BJ (cell line): Measurements from ENCODE around the gene NANS. TPM values are rescaled to one million over a fixed set of nuclear protein-coding genes. Genes with fewer than 3 reads are reported as not detected.
"Not testable (repeated sequence)": the region's sequence is repeated elsewhere in the genome, so short reads cannot be mapped to it uniquely, and the experiment has no call there.

Experiments
- CTCF ChIA-PET: fragments of 350-600 bp; formaldehyde crosslinking; extraction: SDS; loops from one replicate; lab custom pipeline; 2021; ENCODE audit warnings: antibody characterized with exemption, inconsistent platforms; lab: Yijun Ruan, JAX
- POLR2A ChIA-PET: fragments of 300-600 bp; sonication (Branson Sonifier 250); formaldehyde crosslinking; extraction: SDS; loops from one replicate; lab custom pipeline; 2021; ENCODE audit warnings: antibody characterized with exemption; lab: Charles Lee
- DNase-seq: peaks from one replicate; pipeline ENCODE4 v3.0.0-alpha.2; 2011; ENCODE audit warnings: low read depth
- H3K27me3 ChIP-seq: 2 replicates; pipeline ENCODE4 v1.6.0; 2011; ENCODE audit warnings: low read length; ENCODE audit not compliant: control insufficient read depth, insufficient read depth
- H3K36me3 ChIP-seq: 2 replicates; pipeline ENCODE4 v1.5.1; 2011; ENCODE audit warnings: low read length; ENCODE audit not compliant: control insufficient read depth, insufficient read depth
- H3K4me3 ChIP-seq: 2 replicates; pipeline ENCODE4 v1.5.1; 2011; ENCODE audit warnings: low read depth, mild to moderate bottlenecking, control low read depth, low read length
- polyA plus RNA-seq: library from polyadenylated mRNA; depleted of rRNA; stranded (reverse); fragments of >200 nt; gene quantifications from 2 replicates; pipeline ENCODE4 v1.2.3, GENCODE V29; 2011
- TF ChIP-seq, protein P1 (sequence below): IDR thresholded peaks from 2 replicates; pipeline ENCODE4 v1.5.1; 2011; ENCODE audit warnings: low read depth, mild to moderate bottlenecking, control low read depth, inconsistent platforms, low read length, moderate library complexity; ENCODE audit not compliant: insufficient read depth

Gene NANS
- polyA plus RNA-seq, 1 experiment, result 142 TPM

GRCh38 chr9:98075332-98075805, 18.8 kb downstream of the NANS start:
- H3K27me3 ChIP-seq, result no peaks in the 10 kb centered on the region
- ChIA-PET POLR2A (interaction anchor here (0.5 kb wide), 1 partner anchor 93 kb away, joined by 3 read pairs; no protein-coding TSS in a partner anchor), CTCF (interaction anchor here (0.6 to 3.4 kb wide), 10 partner anchors 13 to 983 kb away, joined by 3 to 17 read pairs (median 4); partner anchors contain the start of gene ANP32B)
- TF ChIP-seq, protein P1, sequence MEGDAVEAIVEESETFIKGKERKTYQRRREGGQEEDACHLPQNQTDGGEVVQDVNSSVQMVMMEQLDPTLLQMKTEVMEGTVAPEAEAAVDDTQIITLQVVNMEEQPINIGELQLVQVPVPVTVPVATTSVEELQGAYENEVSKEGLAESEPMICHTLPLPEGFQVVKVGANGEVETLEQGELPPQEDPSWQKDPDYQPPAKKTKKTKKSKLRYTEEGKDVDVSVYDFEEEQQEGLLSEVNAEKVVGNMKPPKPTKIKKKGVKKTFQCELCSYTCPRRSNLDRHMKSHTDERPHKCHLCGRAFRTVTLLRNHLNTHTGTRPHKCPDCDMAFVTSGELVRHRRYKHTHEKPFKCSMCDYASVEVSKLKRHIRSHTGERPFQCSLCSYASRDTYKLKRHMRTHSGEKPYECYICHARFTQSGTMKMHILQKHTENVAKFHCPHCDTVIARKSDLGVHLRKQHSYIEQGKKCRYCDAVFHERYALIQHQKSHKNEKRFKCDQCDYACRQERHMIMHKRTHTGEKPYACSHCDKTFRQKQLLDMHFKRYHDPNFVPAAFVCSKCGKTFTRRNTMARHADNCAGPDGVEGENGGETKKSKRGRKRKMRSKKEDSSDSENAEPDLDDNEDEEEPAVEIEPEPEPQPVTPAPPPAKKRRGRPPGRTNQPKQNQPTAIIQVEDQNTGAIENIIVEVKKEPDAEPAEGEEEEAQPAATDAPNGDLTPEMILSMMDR, result no peak
- peaks cover 9% of the 10 kb centered on the region for H3K36me3 ChIP-seq
- no peak overlapping the region for H3K4me3 ChIP-seq
- DNase-seq, result no peak

- H3K27me3 ChIP-seq, CTCF ChIA-PET, H3K4me3 ChIP-seq, POLR2A ChIA-PET, DNase-seq: not testable (repeated sequence)
- H3K36me3 ChIP-seq, result peaks cover 17% of the 10 kb centered on the region
Observed at GRCh38 chr9:98076514-98076890, 20.0 kb downstream of the NANS start.

- Histone ChIP-seq H3K27me3 (no peaks in the 10 kb centered on the region), H3K36me3 (peaks cover 21% of the 10 kb centered on the region), H3K4me3 (no peak overlapping the region)
- TF ChIP-seq, protein P1, result no peak
- POLR2A ChIA-PET, result no interaction called here
- CTCF ChIA-PET, result interaction anchor here (1.0 kb wide), 1 partner anchor 156 kb away, joined by 3 read pairs; no protein-coding TSS in a partner anchor
- no peak for DNase-seq
Observed at GRCh38 chr9:98078895-98079294, 22.4 kb downstream of the NANS start.

DNA sequence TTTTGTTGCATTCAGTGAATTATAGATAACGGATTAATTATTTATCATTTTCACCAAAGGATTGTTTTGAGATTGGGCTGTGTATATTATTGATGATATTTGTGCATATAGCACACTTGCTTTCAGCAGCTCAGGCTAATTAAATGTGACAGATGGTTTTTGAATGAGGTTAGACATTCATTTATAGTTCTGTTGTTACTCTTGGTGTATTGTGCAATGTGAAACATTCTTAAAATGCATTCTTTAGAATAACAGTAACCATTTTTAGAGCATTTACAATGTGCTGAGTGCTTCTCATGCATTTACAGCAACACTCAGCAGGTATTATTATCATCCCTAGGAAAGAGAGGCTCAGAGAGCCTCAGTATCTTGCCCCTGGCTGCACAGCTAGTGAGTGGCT, 23.8 kb downstream of the NANS start:
- TF ChIP-seq, protein P1, result no peak
- peaks cover 23% of the 10 kb centered on the region for H3K36me3 ChIP-seq
- ChIA-PET POLR2A (interaction anchor here (0.6 to 0.8 kb wide), 2 partner anchors 39 to 177 kb away, joined by 3 to 4 read pairs; no protein-coding TSS in a partner anchor), CTCF (interaction anchor here (1.0 to 1.7 kb wide), 3 partner anchors 13 to 183 kb away, joined by 3 to 8 read pairs (median 3); no protein-coding TSS in a partner anchor)
- H3K27me3 ChIP-seq, result no peaks in the 10 kb centered on the region
- peak; percentile 54 for DNase-seq
- no peak overlapping the region for H3K4me3 ChIP-seq

- POLR2A ChIA-PET, result interaction anchor here (0.8 kb wide), 1 partner anchor 39 kb away, joined by 3 read pairs; no protein-coding TSS in a partner anchor
- Histone ChIP-seq H3K36me3 (peaks cover 23% of the 10 kb centered on the region), H3K27me3 (no peaks in the 10 kb centered on the region), H3K4me3 (no peak overlapping the region)
- no peak for DNase-seq
- CTCF ChIA-PET, result interaction anchor here (1.0 to 1.7 kb wide), 3 partner anchors 12 to 182 kb away, joined by 3 to 8 read pairs (median 5); partner anchors contain the start of gene TBC1D2
- TF ChIP-seq, protein P1, result no peak
Observed at GRCh38 chr9:98080780-98081179, 24.2 kb downstream of the NANS start.
